Measurements from ENCODE around the gene ZNRF3. TPM values are rescaled to one million over a fixed set of nuclear protein-coding genes. Genes with fewer than 3 reads are reported as not detected.

ZNRF3 gene
- total RNA-seq, 1 experiment from 2014 or later = 8.1 TPM

GRCh38 chr22:29056472-29056871 lies 173.1 kb downstream of the ZNRF3 start:
- Histone ChIP-seq H3K4me1 (ENCODE audit: insufficient read depth, low read length) (no peaks in the 10 kb centered on the region), H3K9me3 (ENCODE audit: low read length) (no peaks in the 10 kb centered on the region), H3K36me3 (ENCODE audit: low read depth, low read length) (no peaks in the 10 kb centered on the region), H3K9ac (ENCODE audit: low read length) (no peak overlapping the region), H3K79me2 (ENCODE audit: low read length) (no peaks in the 10 kb centered on the region), H3F3A (ENCODE audit: low read length, unreplicated experiment) (no peaks in the 10 kb centered on the region), H3K4me3 (ENCODE audit: low read length) (no peak overlapping the region), H3K27ac (ENCODE audit: low read length) (no peak overlapping the region), H3K9me2 (replicated peaks; ENCODE audit: low read length) (no peaks in the 10 kb centered on the region), H2AFZ (ENCODE audit: low read length) (no peak overlapping the region), H4K20me1 (ENCODE audit: low read length) (no peaks in the 10 kb centered on the region), H3K4me2 (ENCODE audit: low read length) (no peak overlapping the region), H3K27me3 (ENCODE audit: low read length) (no peaks in the 10 kb centered on the region)
- CTCF ChIA-PET = no interaction called here
- ATAC-seq (no peak), DNase-seq (no peak)
- TF ChIP-seq EZH2phosphoT487 (IDR thresholded peaks at IDR 0.05; ENCODE audit: borderline replicate concordance, low read length) = no peak
- no peak for TF ChIP-seq EZH2 (IDR thresholded peaks at IDR 0.05; ENCODE audit: low read length, unreplicated experiment)
- no peak for TF ChIP-seq CTCF (conservative IDR thresholded peaks at IDR 0.05; ENCODE audit: low read depth, low read length)
- no TSS peak for BruUV-seq (replicated peaks)
- POLR2A ChIA-PET (ENCODE audit: unreplicated experiment) = no interaction called here
- intact Hi-C loops (cut with micrococcal nuclease) = no loop called here

DNA sequence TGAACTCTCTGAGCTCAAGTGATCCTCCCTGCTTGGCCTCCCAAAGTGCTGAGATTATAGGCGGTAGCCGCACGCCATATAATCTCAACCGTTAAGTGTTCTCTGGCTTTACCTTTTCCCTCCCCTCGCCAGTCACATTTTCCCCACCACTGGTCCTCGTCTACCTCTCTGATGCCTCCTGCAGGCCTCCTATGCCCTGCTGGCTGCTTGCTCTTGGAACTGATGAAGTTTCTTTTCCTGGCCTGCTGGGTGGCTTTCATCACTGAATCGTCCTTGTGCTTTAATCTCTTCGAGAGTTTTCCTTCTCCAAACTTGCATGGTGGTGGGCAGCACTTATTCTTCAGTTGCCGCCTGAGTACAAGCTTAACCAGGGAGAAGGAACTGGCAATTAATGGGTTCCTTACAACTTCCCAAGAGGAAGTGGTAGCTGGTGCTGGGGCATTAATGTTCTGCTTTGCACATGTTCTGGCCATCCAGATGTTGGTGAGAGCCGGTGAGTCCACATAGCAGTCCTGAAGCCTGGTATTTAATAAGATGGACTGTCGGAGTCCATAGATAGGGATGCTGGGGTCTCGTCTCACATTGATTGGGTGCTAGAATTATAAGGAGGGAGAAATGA lies 177.0 kb downstream of the ZNRF3 start:
- no peaks in the 10 kb centered on the region for H3K4me1 ChIP-seq (ENCODE audit: insufficient read depth, low read length)
- no peaks in the 10 kb centered on the region for H3K36me3 ChIP-seq (ENCODE audit: low read depth, low read length)
- H3K9me3 ChIP-seq (ENCODE audit: low read length) = no peaks in the 10 kb centered on the region
- H3F3A ChIP-seq (ENCODE audit: low read length, unreplicated experiment) = no peaks in the 10 kb centered on the region
- no peak for DNase-seq
- H4K20me1 ChIP-seq (ENCODE audit: low read length) = no peaks in the 10 kb centered on the region
- no peak overlapping the region for H2AFZ ChIP-seq (ENCODE audit: low read length)
- BruUV-seq (replicated peaks) = no TSS peak
- H3K79me2 ChIP-seq (ENCODE audit: low read length) = no peaks in the 10 kb centered on the region
- no peak overlapping the region for H3K4me2 ChIP-seq (ENCODE audit: low read length)
- no peak overlapping the region for H3K4me3 ChIP-seq (ENCODE audit: low read length)
- TF ChIP-seq EZH2 (IDR thresholded peaks at IDR 0.05; ENCODE audit: low read length, unreplicated experiment) (no peak), EZH2phosphoT487 (IDR thresholded peaks at IDR 0.05; ENCODE audit: borderline replicate concordance, low read length) (no peak), CTCF (conservative IDR thresholded peaks at IDR 0.05; ENCODE audit: low read depth, low read length) (no peak)
- no peaks in the 10 kb centered on the region for H3K9me2 ChIP-seq (replicated peaks; ENCODE audit: low read length)
- ChIA-PET POLR2A (ENCODE audit: unreplicated experiment) (no interaction called here), CTCF (no interaction called here)
- H3K9ac ChIP-seq (ENCODE audit: low read length) = no peak overlapping the region
- no peaks in the 10 kb centered on the region for H3K27me3 ChIP-seq (ENCODE audit: low read length)
- intact Hi-C loops (cut with micrococcal nuclease) = no loop called here
- no peak for ATAC-seq
- H3K27ac ChIP-seq (ENCODE audit: low read length) = no peak overlapping the region

DNA sequence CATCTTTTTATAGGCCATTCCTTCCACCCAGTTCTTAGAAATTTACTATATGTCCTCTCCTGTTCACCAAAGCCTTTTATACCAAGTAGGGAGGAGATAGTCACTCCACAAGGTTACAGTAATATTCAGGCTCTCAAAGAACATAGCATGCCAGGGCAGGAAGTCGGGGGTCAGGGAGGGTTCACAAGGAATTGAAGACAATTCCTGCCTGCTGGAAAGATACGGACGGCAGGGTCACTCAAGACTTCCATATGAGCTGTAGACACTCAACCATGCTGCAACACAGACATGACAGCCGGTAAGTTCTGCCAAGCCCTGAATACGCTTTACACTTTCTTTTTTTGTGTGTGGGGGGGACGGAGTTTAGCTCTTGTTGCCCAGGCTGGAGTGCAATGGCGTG lies 177.6 kb downstream of the ZNRF3 start:
- Histone ChIP-seq H3K36me3 (ENCODE audit: low read depth, low read length) (no peaks in the 10 kb centered on the region), H3K27me3 (ENCODE audit: low read length) (no peaks in the 10 kb centered on the region), H3K4me3 (ENCODE audit: low read length) (no peak overlapping the region), H2AFZ (ENCODE audit: low read length) (no peak overlapping the region), H4K20me1 (ENCODE audit: low read length) (no peaks in the 10 kb centered on the region), H3K27ac (ENCODE audit: low read length) (no peak overlapping the region), H3K79me2 (ENCODE audit: low read length) (no peaks in the 10 kb centered on the region), H3K9ac (ENCODE audit: low read length) (no peak overlapping the region), H3K9me3 (ENCODE audit: low read length) (no peaks in the 10 kb centered on the region), H3K9me2 (replicated peaks; ENCODE audit: low read length) (no peaks in the 10 kb centered on the region), H3K4me1 (ENCODE audit: insufficient read depth, low read length) (no peaks in the 10 kb centered on the region), H3F3A (ENCODE audit: low read length, unreplicated experiment) (no peaks in the 10 kb centered on the region), H3K4me2 (ENCODE audit: low read length) (no peak overlapping the region)
- intact Hi-C loops (cut with micrococcal nuclease) = no loop called here
- ChIA-PET CTCF (no interaction called here), POLR2A (ENCODE audit: unreplicated experiment) (no interaction called here)
- DNase-seq (no peak), ATAC-seq (no peak)
- TF ChIP-seq EZH2phosphoT487 (IDR thresholded peaks at IDR 0.05; ENCODE audit: borderline replicate concordance, low read length) (no peak), CTCF (conservative IDR thresholded peaks at IDR 0.05; ENCODE audit: low read depth, low read length) (no peak), EZH2 (IDR thresholded peaks at IDR 0.05; ENCODE audit: low read length, unreplicated experiment) (no peak)
- BruUV-seq (replicated peaks) = no TSS peak
